ENCODE measurements around the gene PLEKHH3.
A peak's percentile ranks its signal among the peaks of the same experiment; 100 is the strongest.

Gene PLEKHH3

DNA sequence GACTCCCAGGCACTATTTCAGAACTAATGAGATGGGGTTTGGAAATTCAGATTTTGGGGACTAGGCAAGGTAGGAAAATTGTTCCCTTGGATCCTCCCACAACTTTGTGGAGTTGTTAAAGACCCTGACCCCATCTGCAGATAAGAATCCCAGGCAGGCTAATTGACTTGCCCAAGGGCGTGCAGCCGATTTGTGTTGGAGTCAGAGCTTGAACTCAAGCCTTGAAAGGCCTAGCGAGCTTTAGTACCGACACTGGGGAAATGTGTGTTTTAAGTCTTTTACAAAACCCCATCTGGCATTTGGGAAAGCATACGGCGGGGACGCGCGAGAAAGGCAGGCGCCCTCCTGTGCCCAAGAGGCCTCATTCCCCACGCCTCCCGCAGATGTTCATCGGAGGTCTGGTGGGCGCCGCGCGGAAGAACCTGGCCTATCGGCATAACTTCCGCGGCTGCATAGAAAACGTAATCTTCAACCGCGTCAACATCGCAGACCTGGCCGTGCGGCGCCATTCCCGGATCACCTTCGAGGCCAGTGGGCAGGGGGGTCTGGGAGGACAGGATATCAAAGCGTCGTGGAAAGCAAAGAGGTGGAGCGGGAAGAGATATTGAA lies 9.8 kb upstream of the PLEKHH3 start:
- DNase-seq, result no peak

DNA sequence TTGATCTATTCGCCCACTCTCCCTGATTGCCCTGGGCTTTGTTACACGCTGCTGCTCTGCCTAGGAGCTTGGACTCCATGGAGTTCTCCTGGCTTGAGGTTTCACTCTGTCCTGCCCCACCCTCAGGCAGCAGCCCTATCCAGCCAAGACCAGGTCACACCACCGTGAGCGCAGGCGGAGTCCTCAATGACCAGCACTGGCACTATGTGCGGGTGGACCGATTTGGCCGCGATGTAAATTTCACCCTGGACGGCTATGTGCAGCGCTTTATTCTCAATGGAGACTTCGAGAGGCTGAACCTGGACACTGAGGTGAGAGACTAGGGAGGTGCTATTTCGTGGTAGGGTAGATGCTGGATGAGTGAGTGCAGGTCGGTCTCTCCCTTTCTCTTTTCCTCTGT lies 9.0 kb upstream of the PLEKHH3 start:
- no peak for DNase-seq

DNA sequence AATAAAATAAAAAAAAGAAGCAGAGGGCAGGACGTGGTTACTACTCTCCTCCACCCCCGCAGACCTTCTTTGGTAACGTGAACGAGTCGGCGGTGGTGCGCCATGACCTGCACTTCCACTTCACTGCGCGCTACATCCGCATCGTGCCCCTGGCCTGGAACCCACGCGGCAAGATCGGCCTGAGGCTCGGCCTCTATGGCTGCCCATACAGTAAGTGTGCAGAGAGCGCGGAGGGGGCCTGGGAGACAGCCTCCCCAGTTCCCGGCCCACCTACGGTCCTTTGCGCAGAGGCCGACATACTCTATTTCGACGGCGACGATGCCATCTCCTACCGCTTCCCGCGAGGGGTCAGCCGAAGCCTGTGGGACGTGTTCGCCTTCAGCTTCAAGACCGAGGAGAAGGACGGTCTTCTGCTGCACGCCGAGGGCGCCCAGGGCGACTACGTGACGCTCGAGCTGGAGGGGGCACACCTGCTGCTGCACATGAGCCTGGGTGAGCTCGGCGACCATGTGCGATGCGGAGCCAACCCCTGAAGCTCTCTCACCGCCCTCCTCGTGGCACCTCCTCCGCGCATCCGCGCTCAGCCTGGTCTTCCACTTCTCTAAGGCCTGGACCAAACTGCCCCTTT lies 8.2 kb upstream of the PLEKHH3 start:
- DNase-seq, result no peak

DNA sequence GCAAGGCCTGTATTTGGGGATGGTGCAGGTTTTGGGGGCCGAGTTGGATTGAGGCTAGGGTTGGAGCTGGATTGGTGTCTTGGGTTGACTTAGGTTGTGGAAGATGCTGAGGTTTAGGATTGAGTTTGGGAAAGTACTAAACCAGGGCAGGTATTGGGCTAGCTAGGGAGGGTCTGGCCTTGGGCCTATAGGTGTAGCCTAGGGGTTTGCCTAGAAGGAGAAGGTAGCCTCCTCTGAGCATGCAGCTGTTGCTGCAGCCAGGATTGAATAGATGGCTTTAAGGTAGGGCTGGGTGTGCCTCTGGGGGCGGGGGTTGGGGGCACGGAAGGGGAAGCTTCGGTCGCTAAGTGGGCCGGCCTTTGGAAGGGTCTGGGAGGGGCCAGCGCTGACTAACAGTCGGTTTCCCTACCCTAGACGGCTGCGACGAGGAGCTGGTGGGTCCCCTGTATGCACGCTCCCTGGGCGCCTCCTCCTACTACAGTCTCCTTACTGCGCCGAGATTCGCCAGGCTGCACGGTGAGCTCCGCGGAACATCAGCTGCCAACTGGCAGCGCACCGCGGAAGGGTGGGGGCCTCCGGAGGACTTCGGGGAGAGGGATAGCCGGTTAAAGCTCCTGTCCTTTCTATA lies 6.7 kb upstream of the PLEKHH3 start:
- no peak for DNase-seq

DNA sequence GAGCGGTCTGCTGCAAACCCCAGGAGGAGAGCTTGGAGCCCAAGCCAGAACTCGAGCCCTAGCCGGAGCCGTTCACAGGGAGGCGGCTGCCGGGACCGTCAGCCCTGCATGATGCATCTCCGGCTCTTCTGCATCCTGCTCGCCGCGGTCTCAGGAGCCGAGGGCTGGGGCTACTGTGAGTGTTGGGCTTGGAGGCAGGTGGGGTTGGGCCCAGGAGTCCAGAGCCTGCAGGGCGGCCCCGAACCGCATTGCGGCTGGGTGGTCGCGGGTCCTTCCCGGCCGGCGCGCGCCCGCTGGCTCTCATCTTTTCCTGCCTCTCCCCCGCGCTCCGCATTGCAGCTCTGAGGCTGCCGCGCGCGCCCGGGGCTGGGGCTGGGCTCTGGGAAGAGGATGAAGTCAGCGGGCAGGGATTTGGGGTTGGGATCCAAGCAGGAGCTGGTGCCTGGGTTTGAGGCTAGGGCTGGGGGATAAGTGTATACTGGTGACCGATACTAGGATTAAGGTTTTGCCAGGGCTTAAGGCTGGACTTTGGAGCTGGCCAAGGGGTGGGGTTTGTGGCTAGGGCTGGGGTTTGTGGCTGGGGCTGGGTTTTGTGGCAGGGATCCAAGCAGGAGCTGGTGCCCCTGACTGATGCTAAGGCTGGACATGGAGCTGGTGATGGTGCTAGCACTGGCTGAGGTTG lies 6.1 kb upstream of the PLEKHH3 start:
- DNase-seq, result peak; percentile 55

DNA sequence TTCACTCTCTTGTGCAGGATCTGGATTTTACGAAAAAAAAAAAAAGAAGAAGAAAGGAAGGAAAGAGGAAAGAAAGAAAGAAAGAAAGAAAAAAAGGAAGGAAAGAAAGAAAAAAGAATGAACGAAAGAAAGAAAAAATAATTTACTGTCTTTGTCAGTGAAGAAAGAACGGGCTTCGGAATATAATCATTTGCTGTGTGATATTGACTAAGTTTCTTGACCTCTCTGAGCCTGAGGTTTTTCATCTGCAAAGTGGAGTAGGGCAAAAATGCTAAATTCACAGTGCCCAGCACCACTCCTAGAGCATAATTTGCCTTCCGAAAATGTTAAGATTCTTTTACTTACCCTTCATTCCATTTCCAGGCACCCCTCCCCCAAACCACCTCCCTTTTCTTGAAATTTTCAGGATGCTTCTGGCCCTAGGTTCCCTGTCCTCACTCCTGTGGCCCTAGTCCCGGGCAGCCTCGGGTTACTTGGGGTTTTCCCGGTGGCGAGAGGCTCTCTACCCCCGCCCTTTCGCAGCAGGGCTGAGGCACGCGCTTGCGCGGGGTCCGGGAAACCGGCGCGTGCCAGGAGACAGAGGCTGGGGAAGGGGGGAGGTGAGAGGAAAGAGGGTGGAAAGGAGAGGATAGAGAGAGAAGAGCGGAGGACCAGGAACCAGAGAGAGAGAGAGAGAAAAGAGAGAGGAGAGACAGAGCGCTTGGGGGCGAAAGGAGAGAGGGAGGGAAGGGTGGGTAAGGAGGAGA lies 5.4 kb upstream of the PLEKHH3 start, which contains the start of gene CNTNAP1:
TSS of gene CNTNAP1 (plus strand) at position 556 of the 746 bp plus-strand sequence. CDS start 299 bp downstream, outside the sequence.
- peak; percentile 61 for DNase-seq

DNA sequence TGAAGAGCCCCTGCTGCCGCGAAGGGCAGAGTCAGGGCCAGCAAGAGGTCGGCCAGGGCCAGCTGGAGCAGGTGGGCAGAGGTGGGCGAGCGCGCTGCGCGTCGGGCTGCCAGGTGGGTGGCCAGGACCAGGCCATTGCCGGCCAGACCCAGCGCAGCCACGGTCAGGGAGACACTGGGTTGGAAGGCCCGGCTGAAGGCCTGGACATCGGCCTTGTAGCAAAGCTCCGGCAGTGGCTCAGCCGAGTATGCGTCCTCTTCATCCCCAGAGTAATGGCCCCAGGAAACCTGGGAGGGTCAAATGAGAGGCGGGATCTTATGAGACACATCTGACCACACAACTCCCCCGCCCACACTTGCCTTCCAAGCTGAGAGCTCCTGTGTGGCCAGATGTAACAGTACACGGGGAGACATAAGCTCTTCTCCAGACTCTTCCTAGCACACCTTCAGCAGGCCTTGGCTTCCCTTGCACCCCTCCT lies 3.6 kb upstream of the PLEKHH3 start:
- DNase-seq, result no peak

GRCh38 chr17:42679492-42680330 lies 2.9 kb upstream of the PLEKHH3 start:
- DNase-seq, result no peak

- no peak for DNase-seq
Measured at GRCh38 chr17:42678951-42679491, 2.2 kb upstream of the PLEKHH3 start.

- DNase-seq, result peak; percentile 84
Measured at GRCh38 chr17:42677921-42678781, 1.4 kb upstream of the PLEKHH3 start.

DNA sequence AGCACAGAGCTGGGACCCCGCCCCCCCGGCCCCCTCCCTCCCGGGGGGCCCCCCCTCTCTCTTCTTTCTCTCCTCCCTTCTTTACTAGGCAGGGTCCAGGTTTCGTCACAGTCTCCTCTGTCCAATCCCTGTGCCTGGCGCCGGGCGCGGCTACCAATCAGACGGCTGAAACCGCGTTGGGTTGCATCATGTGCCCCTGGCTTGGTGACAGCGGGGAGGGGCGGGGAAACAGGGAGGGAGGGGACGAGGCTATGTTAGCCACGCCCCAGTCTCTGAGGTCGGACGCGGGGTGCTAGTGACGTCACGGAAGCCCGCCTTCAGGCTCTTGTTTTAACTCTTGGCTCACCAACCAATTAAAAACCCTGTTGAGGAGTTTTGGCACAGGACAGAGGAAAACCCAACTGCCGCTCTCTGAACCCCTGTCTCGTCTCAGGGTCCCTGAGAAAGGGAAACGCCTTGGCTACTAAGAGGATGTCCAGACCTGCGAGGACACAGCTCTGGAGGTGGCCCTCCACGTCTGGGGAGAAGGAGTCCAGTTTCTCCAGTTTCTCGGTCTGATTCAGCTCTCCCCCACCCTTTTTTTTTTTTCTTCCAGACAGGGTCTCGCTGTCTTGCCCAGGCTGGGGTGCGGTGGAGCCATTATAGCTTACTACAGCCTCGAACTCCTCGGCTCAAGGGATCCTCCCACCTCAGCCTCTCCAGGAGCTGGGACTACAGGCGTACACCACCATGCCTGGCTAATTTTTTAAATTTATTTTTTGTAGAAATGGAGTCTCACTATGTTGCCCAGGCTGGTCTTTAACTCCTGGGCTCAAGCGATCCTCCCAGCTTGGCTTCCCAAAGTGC lies 441 bp upstream of the PLEKHH3 start:
- peak; percentile 98 for DNase-seq

GRCh38 chr17:42675965-42676423 lies 800 bp downstream of the PLEKHH3 start:
- DNase-seq, result peak; percentile 34

DNA sequence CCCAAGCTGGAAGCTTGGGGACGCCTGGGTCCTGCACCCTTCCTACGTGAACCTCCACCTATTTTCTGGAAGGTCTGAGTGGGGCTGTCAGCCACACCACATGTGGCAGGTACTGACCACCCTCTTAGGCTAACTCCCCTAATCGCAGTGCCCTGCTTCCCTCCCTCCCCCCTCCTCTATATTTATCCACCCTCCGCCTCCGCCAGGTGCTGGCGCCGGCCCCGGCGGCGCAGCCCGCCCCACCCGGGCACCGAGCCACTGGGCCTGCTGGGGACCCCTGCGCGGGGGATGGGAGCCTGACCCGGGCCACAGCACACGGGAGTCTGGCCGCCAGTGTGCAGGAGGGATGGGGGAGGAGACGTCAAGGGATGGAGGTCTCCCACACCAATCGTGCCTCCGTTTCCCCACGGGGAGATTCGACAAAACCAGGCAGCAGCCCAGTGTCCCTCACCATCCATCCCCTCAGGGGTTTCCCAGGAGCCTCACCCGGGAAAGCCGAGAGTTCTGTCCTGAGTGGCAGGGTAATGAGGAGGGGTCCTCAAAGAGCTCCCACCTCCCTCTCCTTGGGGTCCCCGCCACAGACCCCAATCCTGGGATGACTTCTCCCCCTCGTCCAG lies 1.3 kb downstream of the PLEKHH3 start:
- no peak for DNase-seq

DNA sequence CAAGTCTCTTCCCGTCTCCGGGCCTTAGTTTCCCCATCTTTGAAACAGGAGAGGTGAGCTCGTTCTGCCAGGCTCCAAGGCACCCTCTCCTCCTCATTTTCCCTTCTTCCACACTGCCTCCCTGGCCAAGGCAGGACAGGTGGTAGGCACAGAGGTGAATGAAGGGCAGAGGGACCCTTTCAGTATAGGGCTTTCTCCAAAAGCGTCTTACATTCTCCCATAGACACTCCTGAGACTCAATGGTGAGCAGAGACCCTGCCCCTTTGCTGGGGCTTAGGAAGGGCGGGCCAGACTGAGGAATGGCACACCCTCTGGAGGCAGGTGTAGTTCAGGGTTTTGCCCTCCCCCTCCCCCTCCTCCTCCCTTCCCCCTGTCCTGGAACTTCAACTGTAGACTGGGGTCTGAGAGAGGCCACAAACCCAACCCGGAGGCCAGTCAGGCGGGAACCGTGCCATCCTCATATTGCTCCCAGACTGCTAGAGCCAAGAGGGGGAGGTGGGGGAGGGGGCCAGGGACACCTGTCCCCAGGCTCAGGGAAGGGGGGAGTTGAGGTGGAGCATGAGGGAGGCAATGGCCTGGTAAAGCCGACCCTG lies 1.9 kb downstream of the PLEKHH3 start:
- DNase-seq, result no peak

DNA sequence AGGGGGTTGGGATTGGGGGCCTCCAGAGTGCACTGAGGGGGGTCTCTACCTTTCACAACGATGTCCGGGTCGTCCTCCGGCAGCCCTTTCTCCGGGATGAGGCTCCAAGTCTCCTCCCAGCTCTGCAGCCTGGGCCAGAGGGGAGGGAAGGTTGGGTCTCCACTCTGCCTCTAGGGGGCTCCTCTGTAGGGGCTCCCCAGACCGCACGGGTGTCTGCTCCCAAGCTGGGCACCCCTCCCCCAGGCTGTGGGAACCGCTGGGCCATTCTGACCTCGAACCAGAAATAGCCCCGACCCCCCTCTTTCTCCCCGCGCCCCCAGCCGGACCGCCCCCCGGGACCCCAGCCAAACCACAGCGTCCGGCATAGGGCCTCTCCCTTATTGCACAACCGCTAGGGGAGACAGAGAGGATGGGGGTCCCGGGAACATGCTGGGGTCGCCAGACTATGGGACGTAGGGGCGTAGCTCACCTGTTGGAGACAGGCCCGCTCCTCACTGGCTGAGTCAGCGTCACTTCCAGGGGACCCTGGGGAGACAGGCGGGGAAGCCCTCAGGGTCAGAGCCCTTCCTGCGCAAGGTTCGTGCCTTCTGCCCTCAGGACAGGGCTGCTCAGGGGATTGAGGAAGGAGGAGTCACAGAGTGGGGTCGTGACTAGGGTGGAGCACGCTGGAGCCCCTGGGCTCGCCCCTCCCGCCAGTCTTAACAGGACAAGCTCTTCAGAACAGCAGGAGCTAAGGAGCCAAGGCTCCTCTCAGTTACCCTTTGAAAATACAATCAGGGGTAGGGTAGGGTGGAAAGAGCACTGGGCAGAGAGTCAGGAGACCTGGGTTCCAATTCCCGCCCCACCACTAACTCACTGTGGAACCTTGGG lies 2.7 kb downstream of the PLEKHH3 start:
- no peak for DNase-seq

GRCh38 chr17:42673266-42673884 lies 3.4 kb downstream of the PLEKHH3 start:
- DNase-seq, result no peak

DNA sequence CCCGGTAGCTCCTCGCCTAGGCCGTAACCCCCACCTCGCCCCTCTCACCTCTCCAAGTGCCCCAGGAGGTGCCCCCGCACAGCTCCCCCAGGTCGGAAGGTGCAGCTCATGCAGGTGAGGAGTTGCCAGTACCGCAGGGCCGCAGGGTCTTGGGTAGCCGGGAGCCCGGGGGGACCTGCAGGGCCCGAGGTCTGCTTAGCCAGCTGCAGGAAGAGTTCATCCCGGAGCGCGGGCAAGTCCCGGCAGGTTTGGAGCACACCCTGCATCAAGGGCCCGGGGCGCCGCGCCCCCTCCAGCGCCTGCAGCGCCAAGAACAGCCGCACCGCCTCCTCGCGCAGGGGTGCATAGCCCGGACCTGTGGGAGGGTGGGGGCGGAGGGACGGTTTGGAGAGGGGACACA lies 4.8 kb downstream of the PLEKHH3 start:
- DNase-seq, result no peak

Data from T1000 (cell line).